Muscle layer of duodenum (tissue), 2 donors: ENCODE data around the gene RAB11FIP3.

Source experiments
- H3K27ac ChIP-seq: one replicate; pipeline ENCODE4 v1.7.0; 2013; ENCODE audit warnings: mild to moderate bottlenecking, low read length
- H3K27me3 ChIP-seq: one replicate; pipeline ENCODE4 v1.7.0; 2013; ENCODE audit warnings: low read depth, mild to moderate bottlenecking, control low read depth, low read length
- H3K36me3 ChIP-seq, 2 donors: one replicate each; pipeline ENCODE4 v1.7.0; 2013; ENCODE audit warnings: low read length in 2 of 2, control low read depth in 1 of 2, mild to moderate bottlenecking in 1 of 2; ENCODE audit not compliant: insufficient read depth in 2 of 2, control insufficient read depth in 1 of 2
- H3K4me1 ChIP-seq, 2 donors: one replicate each; pipeline ENCODE4 v1.7.0; 2013; ENCODE audit warnings: low read length in 2 of 2, mild to moderate bottlenecking in 2 of 2, control low read depth in 1 of 2, moderate library complexity in 1 of 2; ENCODE audit not compliant: insufficient read depth in 2 of 2, control insufficient read depth in 1 of 2
- H3K4me3 ChIP-seq, 2 donors: one replicate each; pipeline ENCODE4 v1.7.0; 2013; ENCODE audit warnings: low read length in 2 of 2, low read depth in 1 of 2, mild to moderate bottlenecking in 1 of 2
- H3K9me3 ChIP-seq, 2 donors: one replicate each; pipeline ENCODE4 v1.7.0; 2013; ENCODE audit warnings: low read length in 2 of 2, control low read depth in 1 of 2, mild to moderate bottlenecking in 1 of 2; ENCODE audit not compliant: control insufficient read depth in 1 of 2
- donor health status: healthy.

RAB11FIP3 gene

DNA sequence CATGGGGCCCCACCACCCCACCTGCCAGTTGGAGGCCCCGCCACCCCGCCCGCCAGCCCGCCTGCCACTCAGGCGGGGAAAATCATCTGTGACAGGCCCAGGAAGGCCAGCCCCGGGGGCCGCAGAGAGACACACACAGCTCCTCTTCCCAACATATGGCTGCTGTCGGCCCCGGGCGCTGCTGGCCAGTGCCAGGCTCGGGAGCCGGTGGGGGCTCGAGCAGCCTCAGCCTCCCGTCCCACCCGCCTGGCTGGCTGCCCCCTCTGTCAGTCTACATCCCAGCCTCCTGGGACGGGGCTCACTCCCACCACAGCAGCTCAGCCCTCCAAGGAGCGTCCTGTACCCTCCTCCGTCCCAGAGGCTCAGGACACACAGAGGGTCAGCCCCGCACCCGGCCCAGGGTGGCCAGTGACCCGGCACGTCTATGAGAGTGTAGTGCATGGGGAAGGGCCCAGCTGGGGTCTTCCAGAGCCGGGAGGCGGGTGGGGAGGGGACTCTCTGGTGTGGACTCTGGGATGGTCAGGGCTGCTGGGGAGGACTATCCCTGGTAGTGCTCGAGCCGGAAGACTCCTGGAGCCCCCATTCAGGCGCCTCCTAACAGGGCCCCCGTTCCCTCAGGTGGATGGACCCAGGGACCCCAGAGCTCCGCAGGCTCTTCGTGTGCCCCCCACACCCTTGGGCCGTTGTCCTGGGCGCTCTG, 131.2 kb downstream of the RAB11FIP3 start:
- H3K36me3 ChIP-seq, result peaks cover 0 to 17% of the 10 kb centered on the region in 2 donors
- no peak overlapping the region for H3K4me3 ChIP-seq
- H3K4me1 ChIP-seq, result peaks cover 0 to 4% of the 10 kb centered on the region in 2 donors
- no peaks in the 10 kb centered on the region for H3K9me3 ChIP-seq
- H3K27me3 ChIP-seq, result no peaks in the 10 kb centered on the region
- H3K27ac ChIP-seq, result no peak overlapping the region

DNA sequence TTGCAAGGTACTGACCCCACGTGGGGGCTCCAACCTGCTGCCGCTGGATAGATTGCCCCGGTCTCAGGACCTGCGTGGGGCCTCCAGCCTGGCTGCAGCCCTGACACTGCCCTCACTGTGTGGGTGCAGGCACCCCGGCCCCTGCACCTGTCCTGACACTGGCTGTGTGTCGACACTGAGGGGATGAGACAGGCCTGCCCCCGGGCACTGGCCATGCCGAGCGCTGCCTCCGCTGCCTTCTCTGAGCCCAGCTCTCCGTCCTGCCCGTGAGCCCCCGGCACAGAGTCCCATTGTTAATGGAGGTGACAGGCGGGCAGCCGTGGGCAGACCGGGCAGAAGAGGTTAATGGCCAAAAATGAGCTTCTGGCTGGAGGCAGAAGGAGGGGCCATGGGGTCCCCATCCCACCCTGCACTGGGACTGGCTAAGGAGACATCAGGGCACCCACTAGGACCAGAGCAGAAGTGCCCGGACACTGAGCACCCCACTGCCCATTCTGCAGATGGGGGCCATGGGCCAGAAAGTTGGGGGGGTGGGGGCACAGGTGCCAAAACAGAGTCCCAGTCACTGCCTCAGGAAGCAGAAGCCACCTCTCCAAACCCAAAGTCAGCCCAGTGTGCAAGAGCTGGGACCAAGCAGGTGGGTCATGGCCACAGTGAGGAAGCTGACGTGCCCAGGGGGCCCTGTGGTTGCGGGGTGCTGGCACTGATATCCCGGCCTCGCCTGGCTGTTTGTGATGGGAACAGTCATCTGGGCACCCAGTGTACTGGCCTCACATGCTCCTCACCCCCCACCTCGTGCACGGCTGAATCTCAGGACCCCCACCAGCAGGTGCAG, 132.2 kb downstream of the RAB11FIP3 start:
- Histone ChIP-seq H3K27me3 (no peaks in the 10 kb centered on the region), H3K36me3 (peaks cover 0 to 8% of the 10 kb centered on the region in 2 donors), H3K9me3 (no peaks in the 10 kb centered on the region), H3K4me1 (peaks cover 0 to 4% of the 10 kb centered on the region in 2 donors), H3K4me3 (no peak overlapping the region), H3K27ac (no peak overlapping the region)

DNA sequence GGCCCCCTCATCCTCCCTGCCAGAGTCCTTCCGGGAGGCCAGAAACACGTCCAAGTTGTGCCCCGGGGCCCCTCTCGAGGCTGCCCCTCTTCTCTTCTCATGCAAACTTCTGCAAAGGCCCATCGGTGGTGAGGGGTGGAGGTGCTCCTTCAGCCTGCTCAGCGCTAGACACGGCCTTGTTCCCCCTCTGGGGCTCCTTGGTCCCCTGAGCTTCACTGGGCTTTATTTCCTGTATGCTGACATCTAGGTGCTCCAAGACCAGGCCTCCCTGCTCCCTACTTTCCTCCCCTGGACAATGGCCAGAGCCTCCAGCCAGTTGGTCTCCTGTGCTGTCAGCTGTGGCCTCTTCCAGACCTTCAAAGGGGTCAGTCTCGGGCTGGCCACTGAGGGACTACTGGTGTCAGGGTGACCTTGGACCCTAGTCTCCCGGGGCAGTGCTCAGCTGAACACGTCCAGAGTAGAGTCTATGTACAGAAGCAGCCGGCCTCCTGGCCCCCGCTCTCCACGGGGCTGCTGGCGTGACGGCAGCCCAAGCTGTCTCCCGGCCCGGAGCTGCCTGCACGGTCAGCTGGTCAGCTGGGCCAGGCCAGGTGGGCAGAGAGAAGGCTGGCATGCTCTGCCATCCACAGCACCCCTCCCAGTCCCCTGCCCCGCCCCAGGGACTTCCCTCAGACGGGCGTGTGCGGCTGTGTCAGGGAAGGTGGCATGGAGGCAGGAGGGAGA, 133.0 kb downstream of the RAB11FIP3 start:
- Histone ChIP-seq H3K36me3 (peaks cover 0 to 8% of the 10 kb centered on the region in 2 donors), H3K4me1 (peaks cover 0 to 4% of the 10 kb centered on the region in 2 donors), H3K9me3 (no peaks in the 10 kb centered on the region), H3K4me3 (no peak overlapping the region), H3K27ac (no peak overlapping the region), H3K27me3 (no peaks in the 10 kb centered on the region)

DNA sequence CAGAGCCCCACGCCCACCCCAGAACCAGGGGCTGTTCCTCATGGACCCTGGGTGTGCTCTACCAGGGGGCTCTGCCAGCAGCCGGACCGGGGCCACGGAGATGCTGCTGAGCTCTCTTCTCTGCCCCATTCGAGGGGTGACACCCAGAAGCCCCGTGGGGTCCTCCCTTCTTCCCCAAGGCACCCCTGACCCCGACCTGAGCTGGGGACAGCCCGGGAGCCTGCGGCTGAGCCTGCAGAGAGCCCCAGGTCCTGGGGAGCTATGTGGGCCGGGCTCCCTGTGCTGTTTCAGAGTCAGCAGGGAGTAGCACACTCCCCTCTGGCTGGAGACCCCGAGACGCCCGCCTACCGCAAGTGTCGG, 133.6 kb downstream of the RAB11FIP3 start:
- H3K27me3 ChIP-seq, result no peaks in the 10 kb centered on the region
- peaks cover 0 to 3% of the 10 kb centered on the region in 2 donors for H3K36me3 ChIP-seq

DNA sequence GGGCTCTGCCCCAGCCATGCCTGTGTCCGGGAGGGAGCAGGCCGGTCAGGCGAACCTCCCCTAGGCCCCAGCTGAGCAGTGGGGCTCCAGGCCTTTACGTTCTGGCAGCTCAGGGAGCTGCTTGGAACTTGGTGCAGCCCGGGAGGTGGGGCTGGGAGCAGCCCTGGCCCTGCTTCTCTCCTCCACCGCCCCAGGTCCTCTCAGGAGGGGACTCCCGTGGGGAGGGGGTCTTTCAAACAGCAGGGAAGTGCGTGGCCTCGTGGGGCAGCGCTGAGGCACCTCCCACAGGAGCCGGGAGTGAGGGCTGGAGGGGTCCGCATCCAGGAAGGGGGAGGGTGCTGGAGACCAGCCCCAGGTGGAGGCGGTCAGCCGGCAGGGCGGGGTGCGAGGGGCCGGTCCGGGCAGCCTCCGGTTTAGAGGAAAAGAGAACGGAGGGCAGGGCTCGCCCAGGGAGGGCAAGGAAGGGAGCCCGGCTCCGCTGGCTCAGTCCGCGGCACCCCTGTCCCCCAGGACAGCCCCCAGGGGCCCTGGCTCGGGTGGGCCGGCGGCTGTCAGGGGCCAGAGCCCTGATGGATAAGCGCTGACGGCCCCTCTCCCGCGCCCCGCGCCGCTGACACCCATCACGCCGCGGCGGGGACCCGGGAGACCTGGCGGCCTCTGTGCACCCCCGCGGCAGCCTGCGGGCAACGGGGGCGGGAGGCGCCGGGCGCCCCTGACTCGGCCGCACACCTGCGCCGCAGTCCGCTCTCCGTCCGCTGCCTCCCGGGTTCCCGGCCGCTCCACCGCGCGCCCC, 134.2 kb downstream of the RAB11FIP3 start:
- Histone ChIP-seq H3K36me3 (no peaks in the 10 kb centered on the region), H3K27me3 (no peaks in the 10 kb centered on the region)

More for the DNA sequence above, 133.6 kb downstream of the RAB11FIP3 start:
- Histone ChIP-seq H3K4me3 (no peak overlapping the region), H3K4me1 (peaks cover 0 to 4% of the 10 kb centered on the region in 2 donors), H3K27ac (no peak overlapping the region), H3K9me3 (no peaks in the 10 kb centered on the region)

DNA sequence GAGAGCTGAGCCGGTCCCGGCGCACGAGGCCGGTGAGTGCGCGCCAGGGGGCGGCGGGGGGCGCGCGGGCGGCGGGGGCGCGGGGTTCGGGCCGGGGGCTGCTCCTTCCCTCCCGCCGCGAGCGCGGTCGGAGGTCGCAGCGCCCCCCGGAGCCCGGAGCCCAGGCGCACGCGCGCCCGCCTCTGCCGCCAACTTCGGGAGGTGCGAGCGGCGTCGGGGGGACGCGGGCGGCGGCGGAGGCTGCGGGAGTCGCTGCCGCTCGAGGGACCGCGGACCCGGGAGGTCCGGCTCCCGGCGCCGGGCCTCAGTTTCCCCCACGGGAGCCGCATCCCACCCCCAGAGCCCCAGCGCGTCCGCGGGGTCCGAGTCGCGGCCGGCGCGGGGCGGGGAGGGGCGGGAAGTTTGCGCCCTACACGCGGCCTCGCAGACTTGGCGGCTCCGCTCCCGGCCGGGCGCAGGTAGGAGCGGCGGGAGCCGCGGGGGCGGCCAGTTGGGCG, 134.8 kb downstream of the RAB11FIP3 start, which contains the start of gene PRR35:
Gene PRR35 (plus strand): TSS at position 191 of the 497 bp plus-strand sequence. CDS start 2,901 bp downstream, outside the sequence.
- Histone ChIP-seq H3K9me3 (no peaks in the 10 kb centered on the region), H3K4me3 (no peak within 1 kb of the TSS), H3K36me3 (no peaks in the 10 kb centered on the region), H3K27ac (no peak within 1 kb of the TSS), H3K27me3 (no peaks in the 10 kb centered on the region), H3K4me1 (peaks cover 0 to 4% of the 10 kb centered on the region in 2 donors)

More for the DNA sequence above, 134.2 kb downstream of the RAB11FIP3 start:
- no peak overlapping the region for H3K27ac ChIP-seq
- H3K4me3 ChIP-seq, result no peak overlapping the region
- peaks cover 0 to 4% of the 10 kb centered on the region in 2 donors for H3K4me1 ChIP-seq
- H3K9me3 ChIP-seq, result no peaks in the 10 kb centered on the region

DNA sequence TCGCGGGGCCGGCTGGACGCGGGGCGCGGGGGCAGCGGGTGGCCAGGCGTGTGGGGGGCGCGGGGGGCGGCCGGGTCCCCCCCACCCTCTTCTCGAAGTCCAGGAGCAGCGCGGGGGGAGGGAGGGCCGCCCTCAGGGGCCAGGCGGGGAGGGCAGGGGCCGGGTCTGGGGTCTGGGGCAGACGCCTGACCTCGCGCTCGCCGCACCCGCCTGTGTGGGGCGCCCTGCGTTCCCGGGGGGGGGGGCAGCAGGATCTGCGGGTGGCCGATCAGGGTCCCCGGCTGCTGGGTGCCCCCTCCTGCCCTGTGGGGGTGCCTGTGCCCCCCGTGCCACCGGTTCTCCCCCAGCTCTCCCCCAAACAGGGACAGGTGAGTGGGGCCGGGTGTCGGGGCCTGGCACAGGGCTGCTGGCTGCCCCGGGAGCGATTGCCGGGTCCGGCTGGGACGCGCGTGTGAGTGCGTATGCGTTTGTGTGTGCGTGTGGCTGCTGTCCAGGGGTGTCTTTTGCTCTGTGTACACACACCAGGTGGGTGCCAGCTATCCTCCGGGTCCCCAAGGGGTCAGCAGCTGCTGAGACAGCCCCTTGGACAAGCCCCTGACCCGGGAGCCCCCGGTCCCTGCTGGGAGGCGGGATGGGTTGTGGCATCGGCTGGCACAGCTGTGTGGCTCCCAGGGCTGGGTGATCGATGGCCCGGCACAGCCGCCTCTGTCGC, 135.4 kb downstream of the RAB11FIP3 start:
- Histone ChIP-seq H3K27ac (no peak overlapping the region), H3K27me3 (no peaks in the 10 kb centered on the region), H3K36me3 (no peaks in the 10 kb centered on the region), H3K4me3 (no peak overlapping the region), H3K9me3 (no peaks in the 10 kb centered on the region), H3K4me1 (peaks cover 0 to 6% of the 10 kb centered on the region in 2 donors)

DNA sequence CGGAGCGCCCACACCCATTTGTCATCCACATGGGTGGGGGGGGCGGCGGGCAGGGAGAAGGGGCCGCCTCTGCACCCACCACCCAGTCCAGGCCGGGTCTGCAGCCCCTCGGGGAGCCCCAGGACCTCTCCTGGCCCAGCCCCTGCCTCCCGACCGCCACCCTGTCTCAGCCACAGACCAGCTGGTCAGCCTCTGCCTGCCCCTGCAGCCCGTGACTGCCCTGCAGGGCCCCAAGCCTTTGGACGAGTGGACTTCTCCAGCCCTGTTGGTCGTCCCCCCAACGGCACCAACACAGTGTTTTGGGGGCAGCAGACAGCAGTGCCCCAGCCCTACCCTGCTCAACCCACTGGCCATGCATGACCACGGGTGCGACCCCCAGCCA, 136.0 kb downstream of the RAB11FIP3 start:
- H3K36me3 ChIP-seq, result no peaks in the 10 kb centered on the region
- H3K27me3 ChIP-seq, result no peaks in the 10 kb centered on the region
- no peak overlapping the region for H3K4me3 ChIP-seq
- H3K9me3 ChIP-seq, result no peaks in the 10 kb centered on the region
- H3K27ac ChIP-seq, result no peak overlapping the region
- H3K4me1 ChIP-seq, result peaks cover 1 to 11% of the 10 kb centered on the region in 2 donors

DNA sequence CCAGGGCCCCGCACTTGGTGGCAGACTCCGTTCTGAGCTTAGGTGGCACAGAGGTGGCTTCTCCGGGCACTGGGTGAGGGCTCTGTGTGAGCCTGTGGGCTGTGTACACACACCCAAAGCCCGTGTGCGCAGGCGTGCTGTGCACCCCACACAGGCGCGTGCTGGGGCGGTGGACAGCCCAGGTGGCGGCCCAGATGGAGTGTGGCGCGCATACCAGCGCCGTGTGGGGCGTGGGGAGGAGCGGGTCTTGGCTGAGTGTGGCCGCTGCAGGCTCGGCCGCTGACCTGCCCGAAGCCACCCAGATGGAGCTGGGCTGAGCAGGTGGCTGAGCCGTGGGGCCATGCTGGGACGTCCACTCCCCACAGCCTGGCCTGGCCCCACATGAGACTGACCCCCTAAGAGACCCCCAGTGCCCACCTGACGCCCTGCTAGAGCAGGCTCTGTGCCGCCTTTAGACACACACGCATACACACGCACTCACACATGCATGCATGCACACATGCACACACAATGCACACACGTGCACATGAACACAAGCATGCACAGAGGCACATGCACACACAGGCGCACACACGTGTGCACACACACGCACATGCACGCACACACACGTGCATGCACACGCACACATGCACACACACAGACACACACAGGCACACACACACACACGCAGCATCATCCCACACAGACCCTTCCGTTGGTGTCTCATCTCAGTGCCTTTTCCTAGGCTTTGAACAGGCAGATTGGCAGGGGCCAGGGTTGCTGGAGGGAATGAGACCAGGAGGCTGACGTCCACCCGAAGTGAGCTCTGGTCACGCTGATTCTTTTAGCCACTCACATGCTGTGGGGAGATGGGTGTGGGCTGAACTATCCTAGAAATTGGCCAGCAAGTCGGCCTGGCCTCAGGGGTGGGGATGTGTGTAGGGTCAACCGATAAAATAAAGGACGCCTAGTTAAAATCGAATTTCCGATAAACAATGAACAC, 136.8 kb downstream of the RAB11FIP3 start:
- H3K9me3 ChIP-seq, result no peaks in the 10 kb centered on the region
- H3K4me1 ChIP-seq, result peaks cover 4 to 19% of the 10 kb centered on the region in 2 donors
- no peak overlapping the region for H3K4me3 ChIP-seq
- no peak overlapping the region for H3K27ac ChIP-seq
- H3K36me3 ChIP-seq, result no peaks in the 10 kb centered on the region
- H3K27me3 ChIP-seq, result no peaks in the 10 kb centered on the region
